ENCODE data around the gene SERAC1.
"Not testable (repeated sequence)": the region's sequence is repeated elsewhere in the genome, so short reads cannot be mapped to it uniquely, and the experiment has no call there.

The SERAC1 gene

GRCh38 chr6:158168040-158168289 lies at the start of gene SERAC1:
Gene SERAC1, minus strand, starts transcription at chr6:158168262. Its CDS starts 9,899 bp downstream, at chr6:158158363.
- TF ChIP-seq, protein P1, sequence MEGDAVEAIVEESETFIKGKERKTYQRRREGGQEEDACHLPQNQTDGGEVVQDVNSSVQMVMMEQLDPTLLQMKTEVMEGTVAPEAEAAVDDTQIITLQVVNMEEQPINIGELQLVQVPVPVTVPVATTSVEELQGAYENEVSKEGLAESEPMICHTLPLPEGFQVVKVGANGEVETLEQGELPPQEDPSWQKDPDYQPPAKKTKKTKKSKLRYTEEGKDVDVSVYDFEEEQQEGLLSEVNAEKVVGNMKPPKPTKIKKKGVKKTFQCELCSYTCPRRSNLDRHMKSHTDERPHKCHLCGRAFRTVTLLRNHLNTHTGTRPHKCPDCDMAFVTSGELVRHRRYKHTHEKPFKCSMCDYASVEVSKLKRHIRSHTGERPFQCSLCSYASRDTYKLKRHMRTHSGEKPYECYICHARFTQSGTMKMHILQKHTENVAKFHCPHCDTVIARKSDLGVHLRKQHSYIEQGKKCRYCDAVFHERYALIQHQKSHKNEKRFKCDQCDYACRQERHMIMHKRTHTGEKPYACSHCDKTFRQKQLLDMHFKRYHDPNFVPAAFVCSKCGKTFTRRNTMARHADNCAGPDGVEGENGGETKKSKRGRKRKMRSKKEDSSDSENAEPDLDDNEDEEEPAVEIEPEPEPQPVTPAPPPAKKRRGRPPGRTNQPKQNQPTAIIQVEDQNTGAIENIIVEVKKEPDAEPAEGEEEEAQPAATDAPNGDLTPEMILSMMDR (conservative IDR thresholded peaks at IDR 0.05; ENCODE audit: low read depth), result no peak
- CTCF ChIA-PET, result no interaction called here
- H3K27ac ChIP-seq, result peak within 1 kb of the TSS; percentile 94

DNA sequence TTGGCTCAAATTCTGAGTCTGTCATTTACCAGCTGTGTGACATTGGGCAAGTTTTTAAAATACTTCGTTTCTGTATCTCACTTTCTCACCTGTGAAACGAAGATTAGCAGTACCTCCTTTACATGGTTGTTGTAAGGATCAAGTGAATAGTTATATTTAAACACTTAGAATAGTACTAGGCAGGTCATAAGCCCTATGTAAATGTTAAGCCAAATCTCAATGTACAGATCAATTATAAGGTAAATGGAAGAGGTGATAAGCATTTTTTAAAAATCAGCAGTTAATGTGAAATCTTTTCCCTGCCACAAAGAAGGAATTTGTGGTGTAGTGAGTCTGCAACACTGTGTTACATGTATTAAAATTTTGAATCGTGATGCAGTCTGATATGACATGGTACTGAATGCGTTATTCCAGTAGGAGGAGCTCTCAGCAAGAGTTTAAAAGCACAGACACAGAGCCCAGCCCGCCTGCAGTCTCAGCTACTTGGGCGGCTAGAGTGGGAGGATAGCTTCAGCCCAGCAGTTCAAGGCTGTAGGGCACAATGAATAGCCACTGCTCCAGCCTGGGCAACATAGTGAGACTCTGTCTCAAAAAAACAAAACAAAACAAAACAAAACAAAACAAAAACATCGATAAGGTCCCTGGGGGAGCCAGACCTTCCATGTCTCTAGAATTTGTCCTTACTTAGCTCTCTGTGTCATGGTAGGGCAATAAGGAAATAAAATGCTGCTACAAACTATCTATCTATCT lies 46.0 kb upstream of the SERAC1 start:
- no peak overlapping the region for H3K27ac ChIP-seq
- DNase-seq (ENCODE audit: low spot score), result peak; percentile 49
- ChIA-PET POLR2A (ENCODE audit: low non-redundant PET) (no interaction called here), CTCF (interaction anchor here (0.6 to 2.4 kb wide), 7 partner anchors 9 to 909 kb away, joined by 3 to 15 read pairs (median 5); no protein-coding TSS in a partner anchor)
- TF ChIP-seq, protein P1 (conservative IDR thresholded peaks at IDR 0.05; ENCODE audit: low read depth), result peak; percentile 84

More at GRCh38 chr6:158168040-158168289, at the start of gene SERAC1:
- POLR2A ChIA-PET (ENCODE audit: low non-redundant PET), result no interaction called here
- DNase-seq (ENCODE audit: low spot score), result no peak

DNA sequence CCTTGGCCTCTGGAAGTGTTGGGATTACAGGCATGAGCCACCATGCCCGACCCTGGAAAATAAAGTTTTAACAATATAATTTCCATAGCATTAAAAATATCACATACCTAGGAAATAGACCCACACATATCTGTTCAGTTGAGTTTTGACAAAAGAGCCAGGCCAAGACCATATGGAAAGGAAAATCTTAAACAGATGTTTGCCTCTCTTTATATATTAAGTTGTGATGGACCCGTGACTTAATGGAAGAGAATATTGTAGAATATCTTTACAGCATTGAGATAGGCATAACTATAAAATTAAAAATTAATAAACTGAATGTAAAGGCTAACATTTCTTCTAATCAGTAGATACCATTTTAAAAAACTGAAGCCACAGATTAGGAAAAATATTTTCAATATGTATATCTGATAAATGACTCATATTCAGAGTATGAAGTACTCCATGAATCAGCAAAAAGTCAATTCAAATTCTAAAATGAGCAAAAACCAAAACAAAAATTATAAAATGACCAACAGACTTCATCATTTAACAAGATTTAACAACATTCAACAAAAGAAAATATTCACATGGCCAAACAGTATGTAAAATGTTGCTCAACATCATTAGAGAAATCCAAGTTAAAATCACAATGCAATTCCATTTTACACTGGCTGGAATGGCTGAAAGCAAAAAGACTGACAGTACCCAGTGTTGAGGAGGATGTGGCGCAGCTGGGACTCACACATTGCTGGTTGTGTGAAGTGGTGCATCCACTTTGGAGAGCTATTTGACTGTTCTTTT lies 43.4 kb upstream of the SERAC1 start:
- TF ChIP-seq, protein P1 (conservative IDR thresholded peaks at IDR 0.05; ENCODE audit: low read depth), result no peak
- H3K27ac ChIP-seq, result peak overlapping the region; percentile 28; the same call in 1 of the 2 replicates
- ChIA-PET POLR2A (ENCODE audit: low non-redundant PET) (interaction anchor here (0.6 kb wide), 1 partner anchor 433 kb away, joined by 4 read pairs; no protein-coding TSS in a partner anchor), CTCF (interaction anchor here (0.6 kb wide), 1 partner anchor 309 kb away, joined by 4 read pairs; no protein-coding TSS in a partner anchor)
- no peak for DNase-seq (ENCODE audit: low spot score)

GRCh38 chr6:158209582-158210333 lies 41.7 kb upstream of the SERAC1 start:
- POLR2A ChIA-PET (ENCODE audit: low non-redundant PET); H3K27ac ChIP-seq; DNase-seq (ENCODE audit: low spot score); CTCF ChIA-PET: not testable (repeated sequence)

DNA sequence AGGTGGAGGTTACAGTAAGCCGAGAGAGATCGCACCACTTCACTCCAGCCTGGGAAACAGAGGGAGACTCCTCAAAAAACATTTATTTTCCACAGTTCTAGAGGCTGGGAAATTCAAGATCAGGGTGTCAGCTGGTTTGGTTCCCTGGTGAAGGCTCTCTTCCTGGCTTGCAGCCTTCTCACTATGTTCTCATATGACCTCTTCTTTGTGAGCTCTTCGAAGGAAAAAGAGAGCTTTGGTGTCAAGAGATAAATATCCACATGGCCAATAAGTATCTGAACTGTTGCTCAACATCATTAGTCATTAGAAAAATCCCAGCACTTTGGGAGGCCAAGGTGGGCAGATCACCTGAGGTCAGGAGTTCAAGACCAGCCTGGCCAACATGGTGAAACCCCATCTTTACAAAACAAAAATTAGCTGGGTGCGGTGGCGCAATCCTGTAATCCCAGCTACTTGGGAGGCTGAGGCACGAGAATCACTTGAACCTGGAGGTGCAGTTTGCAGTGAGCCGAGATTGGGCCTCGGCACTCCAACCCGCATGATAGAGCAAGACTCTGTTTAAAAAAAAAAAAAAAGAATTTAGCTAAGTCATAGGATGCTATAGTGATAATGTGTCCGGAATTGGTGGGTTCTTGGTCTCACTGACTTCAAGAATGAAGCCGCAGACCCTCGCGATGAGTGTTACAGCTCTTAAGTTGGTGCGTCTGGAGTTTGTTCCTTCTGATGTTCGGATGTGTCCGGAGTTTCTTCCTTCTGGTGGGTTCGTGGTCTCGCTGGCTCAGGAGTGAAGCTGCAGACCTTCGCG lies 40.4 kb upstream of the SERAC1 start:
- POLR2A ChIA-PET (ENCODE audit: low non-redundant PET); H3K27ac ChIP-seq; DNase-seq (ENCODE audit: low spot score): not testable (repeated sequence)
- CTCF ChIA-PET, result interaction anchor here (0.6 to 0.8 kb wide), 2 partner anchors 13 to 593 kb away, joined by 3 to 4 read pairs; no protein-coding TSS in a partner anchor

- CTCF ChIA-PET, result no interaction called here
- DNase-seq (ENCODE audit: low spot score), result peak; percentile 32
These were observed 39.3 kb upstream of the SERAC1 start for GRCh38 chr6:158207422-158207788.

More at GRCh38 chr6:158207422-158207788, 39.3 kb upstream of the SERAC1 start:
- H3K27ac ChIP-seq, result no peak overlapping the region
- POLR2A ChIA-PET (ENCODE audit: low non-redundant PET), result no interaction called here
- TF ChIP-seq, protein P1 (conservative IDR thresholded peaks at IDR 0.05; ENCODE audit: low read depth), result no peak
